Measurements from ENCODE around the gene FAM9A.
"Not testable (repeated sequence)": the region's sequence is repeated elsewhere in the genome, so short reads cannot be mapped to it uniquely, and the experiment has no call there.

FAM9A gene

DNA sequence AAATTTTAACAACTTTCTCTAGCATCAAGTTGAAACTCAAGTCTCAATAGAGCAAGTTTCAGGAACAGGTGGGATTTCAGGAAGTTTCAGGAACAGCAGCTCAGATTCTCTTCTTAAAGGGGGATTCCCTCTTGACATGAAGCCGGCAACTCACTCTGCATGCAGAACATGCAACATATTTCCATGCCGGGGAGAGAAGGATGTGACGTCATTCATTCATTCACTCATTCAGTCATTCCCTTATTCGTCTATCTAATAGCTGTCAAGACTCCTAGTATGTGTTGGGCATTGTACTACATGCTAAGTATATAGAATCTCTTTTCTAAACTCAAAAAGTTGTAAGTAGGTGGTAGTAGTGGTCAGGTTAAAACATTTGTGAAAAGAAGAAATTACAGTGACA, 4.8 kb upstream of the FAM9A start:
- no peak overlapping the region for H3K4me3 ChIP-seq (ENCODE audit: low read depth, low read length)
- no peak for DNase-seq (ENCODE audit: low read depth)
- TF ChIP-seq, protein P1, sequence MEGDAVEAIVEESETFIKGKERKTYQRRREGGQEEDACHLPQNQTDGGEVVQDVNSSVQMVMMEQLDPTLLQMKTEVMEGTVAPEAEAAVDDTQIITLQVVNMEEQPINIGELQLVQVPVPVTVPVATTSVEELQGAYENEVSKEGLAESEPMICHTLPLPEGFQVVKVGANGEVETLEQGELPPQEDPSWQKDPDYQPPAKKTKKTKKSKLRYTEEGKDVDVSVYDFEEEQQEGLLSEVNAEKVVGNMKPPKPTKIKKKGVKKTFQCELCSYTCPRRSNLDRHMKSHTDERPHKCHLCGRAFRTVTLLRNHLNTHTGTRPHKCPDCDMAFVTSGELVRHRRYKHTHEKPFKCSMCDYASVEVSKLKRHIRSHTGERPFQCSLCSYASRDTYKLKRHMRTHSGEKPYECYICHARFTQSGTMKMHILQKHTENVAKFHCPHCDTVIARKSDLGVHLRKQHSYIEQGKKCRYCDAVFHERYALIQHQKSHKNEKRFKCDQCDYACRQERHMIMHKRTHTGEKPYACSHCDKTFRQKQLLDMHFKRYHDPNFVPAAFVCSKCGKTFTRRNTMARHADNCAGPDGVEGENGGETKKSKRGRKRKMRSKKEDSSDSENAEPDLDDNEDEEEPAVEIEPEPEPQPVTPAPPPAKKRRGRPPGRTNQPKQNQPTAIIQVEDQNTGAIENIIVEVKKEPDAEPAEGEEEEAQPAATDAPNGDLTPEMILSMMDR (IDR thresholded peaks at IDR 0.05; ENCODE audit: insufficient read depth, low read depth, low read length, missing control alignments): no peak

DNA sequence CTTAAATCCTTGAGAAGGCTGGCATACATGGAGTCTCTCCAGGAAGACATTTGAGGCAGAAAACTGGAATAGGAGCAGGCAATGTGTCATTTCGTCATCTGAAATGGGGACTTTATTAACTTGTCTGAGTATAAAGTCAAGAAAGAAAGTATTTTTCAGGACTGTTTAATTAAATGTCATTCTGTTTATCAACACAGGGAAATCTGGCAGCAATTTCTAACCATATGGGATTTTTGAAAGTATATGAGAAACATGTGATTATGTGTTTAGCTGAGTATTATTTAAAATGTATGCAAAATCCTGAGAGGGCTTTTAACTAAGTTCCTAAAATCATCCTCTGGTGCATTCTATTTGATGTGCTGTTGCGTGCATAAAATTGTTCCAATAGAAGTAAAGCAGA, 3.9 kb upstream of the FAM9A start:
- H3K4me3 ChIP-seq (ENCODE audit: low read depth, low read length): no peak overlapping the region
- TF ChIP-seq, protein P1 (IDR thresholded peaks at IDR 0.05; ENCODE audit: insufficient read depth, low read depth, low read length, missing control alignments): no peak
- no peak for DNase-seq (ENCODE audit: low read depth)

DNA sequence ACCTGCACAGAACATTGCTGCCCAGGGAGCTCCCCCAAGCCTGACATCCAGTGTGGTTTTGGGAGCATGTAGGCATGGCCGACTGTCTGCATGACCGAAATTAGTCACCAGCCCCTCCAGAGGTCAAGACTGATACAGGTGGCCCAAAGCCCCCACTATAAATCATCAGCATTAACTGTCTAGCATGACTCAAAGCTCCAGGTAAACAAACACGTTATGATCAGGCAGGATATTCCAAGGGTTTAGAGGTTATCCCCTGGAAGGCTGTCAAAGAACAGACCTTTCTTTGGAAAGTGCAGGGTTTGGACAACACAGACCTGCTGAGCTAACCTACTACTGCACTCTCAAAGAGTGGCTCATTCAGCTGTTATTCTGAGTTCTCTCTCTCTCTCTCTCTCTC, 2.1 kb upstream of the FAM9A start:
- H3K4me3 ChIP-seq (ENCODE audit: low read depth, low read length): no peak overlapping the region
- TF ChIP-seq, protein P1 (IDR thresholded peaks at IDR 0.05; ENCODE audit: insufficient read depth, low read depth, low read length, missing control alignments): no peak
- DNase-seq (ENCODE audit: low read depth): no peak

DNA sequence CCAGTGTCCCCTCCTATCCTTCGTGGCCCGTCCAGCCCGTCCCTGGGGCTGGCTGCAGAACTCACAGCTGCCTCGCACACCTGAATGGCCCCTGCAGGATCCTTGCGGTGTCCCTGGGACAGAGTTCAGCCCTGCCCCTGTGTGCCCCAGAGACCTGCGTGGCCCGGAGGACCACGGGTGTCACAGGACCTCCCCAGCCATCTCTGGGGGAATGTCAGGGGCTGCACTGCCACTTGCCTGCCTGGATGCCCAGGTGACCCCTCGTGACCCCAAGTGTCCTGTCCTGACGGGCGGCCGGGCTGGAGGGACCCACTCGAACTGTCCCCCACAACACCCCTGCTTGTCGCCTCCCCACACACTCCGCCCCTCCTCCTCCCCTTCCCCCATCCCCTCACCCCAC, 832 bp downstream of the FAM9A start:
- DNase-seq (ENCODE audit: low read depth); H3K4me3 ChIP-seq (ENCODE audit: low read depth, low read length): not testable (repeated sequence)

DNA sequence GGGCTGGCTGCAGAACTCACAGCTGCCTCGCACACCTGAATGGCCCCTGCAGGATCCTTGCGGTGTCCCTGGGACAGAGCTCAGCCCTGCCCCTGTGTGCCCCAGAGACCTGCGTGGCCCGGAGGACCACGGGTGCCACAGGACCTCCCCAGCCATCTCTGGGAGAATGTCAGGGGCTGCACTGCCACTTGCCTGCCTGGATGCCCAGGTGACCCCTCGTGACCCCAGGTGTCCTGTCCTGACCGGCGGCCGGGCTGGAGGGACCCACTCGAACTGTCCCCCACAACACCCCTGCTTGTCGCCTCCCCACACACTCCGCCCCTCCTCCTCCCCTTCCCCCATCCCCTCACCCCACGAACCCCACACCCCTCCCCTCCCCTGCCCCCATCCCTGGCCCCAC, 1.9 kb downstream of the FAM9A start:
- H3K4me3 ChIP-seq (ENCODE audit: low read depth, low read length); DNase-seq (ENCODE audit: low read depth): not testable (repeated sequence)

DNA sequence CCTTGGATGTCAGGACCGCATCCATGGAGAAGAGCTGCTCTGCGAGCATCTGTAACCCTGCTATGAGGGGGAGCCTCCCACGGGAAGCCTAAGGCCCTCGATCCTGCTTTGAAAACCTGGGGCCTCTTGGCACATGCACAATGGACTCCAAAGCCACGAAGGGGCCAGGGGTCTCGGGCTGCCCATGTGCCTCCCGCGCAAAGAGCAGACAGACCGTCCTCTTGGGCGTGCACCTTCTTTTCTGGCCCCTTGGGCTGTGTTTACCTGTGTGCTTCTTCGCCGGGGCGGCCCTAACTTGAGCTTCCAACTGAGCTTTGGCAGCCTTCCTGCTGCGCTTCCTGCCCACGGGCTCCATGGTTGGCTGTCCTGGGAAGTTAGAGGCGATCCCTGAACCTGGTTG, 2.5 kb downstream of the FAM9A start:
- DNase-seq (ENCODE audit: low read depth); H3K4me3 ChIP-seq (ENCODE audit: low read depth, low read length): not testable (repeated sequence)

DNA sequence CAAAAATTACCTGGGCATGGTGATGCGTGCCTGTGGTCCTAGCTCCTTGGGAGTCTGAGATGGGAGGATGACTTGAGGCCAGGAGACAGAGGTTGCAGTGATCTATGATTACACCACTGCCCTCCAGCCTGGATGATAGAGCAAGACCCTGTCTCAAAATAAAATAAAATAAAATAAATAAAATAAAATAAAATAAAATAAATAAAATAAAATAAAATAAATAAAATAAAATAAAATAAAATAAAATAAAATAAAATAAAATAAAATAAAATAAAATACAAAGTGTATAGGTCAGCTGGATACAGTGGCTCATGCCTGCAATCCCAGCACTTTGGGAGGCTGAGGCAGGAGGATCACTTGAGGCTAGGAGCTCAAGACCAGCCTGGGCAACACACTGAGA, 14.1 kb downstream of the FAM9A start:
- H3K4me3 ChIP-seq (ENCODE audit: low read depth, low read length); DNase-seq (ENCODE audit: low read depth): not testable (repeated sequence)

DNA sequence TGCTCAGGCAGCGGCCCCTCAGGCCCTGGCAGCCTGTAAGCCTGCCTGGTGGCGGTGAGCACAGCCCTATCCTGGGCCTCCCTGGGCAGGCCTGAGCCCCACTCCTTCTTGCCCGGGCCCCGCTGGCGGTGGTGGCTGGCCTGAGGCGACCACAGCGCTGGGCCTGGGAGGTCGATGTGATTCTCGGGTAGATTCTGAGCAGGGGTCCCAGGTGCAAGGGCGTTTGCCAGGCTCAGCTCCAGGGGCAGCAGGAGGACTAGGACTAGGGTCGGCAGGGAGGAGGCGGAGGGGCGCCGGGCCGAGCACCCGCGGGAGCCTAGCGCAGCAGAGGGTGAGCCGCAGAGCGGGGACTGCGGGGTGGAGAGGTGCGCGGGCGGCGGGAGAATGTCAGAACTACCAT, 17.0 kb downstream of the FAM9A start:
- no peak for DNase-seq (ENCODE audit: low read depth)
- TF ChIP-seq, protein P1 (IDR thresholded peaks at IDR 0.05; ENCODE audit: insufficient read depth, low read depth, low read length, missing control alignments): no peak
- no peak overlapping the region for H3K4me3 ChIP-seq (ENCODE audit: low read depth, low read length)

DNA sequence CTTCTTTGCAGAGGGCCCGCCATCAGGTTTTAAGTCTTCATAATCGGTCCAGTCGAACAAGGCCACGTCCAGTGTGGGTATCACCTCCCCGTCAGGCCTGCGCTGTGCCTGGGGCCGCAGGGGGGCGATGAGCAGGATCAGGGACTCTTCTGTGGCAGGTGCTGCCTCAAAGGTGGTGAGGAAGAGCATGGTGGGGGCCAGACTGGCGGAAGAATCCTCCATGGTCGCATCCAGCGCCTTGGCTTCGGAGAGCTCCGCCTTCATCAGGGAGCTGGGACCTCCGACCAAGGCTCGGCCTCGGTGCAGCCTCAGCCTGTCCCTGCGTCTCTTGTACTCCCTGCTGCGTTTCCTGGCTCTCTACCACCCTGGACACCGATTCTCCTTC, 17.5 kb downstream of the FAM9A start:
- H3K4me3 ChIP-seq (ENCODE audit: low read depth, low read length): no peak overlapping the region
- DNase-seq (ENCODE audit: low read depth): no peak
- TF ChIP-seq, protein P1 (IDR thresholded peaks at IDR 0.05; ENCODE audit: insufficient read depth, low read depth, low read length, missing control alignments): no peak

All from GM12865 (cell line).